OCI-LY1 (cell line): ENCODE data around the gene GDPD2.

Experiments used
- EZH2 ChIP-seq: fragments of 200-600 bp; sonication (generic), shearing (Covaris generic); IDR thresholded peaks from 2 replicates; pipeline ENCODE4 v1.8.0; 2017; ENCODE audit warnings: borderline replicate concordance, mixed run types, mild to moderate bottlenecking, antibody characterized with exemption, low read length, moderate library complexity, mixed read lengths
- TF ChIP-seq, protein P1 (sequence below): fragments of 200-600 bp; sonication (generic), shearing (Covaris generic); IDR thresholded peaks from 2 replicates; pipeline ENCODE4 v1.5.1; 2017; ENCODE audit warnings: mild to moderate bottlenecking, antibody characterized with exemption, low read length, moderate library complexity, mixed read lengths

DNA sequence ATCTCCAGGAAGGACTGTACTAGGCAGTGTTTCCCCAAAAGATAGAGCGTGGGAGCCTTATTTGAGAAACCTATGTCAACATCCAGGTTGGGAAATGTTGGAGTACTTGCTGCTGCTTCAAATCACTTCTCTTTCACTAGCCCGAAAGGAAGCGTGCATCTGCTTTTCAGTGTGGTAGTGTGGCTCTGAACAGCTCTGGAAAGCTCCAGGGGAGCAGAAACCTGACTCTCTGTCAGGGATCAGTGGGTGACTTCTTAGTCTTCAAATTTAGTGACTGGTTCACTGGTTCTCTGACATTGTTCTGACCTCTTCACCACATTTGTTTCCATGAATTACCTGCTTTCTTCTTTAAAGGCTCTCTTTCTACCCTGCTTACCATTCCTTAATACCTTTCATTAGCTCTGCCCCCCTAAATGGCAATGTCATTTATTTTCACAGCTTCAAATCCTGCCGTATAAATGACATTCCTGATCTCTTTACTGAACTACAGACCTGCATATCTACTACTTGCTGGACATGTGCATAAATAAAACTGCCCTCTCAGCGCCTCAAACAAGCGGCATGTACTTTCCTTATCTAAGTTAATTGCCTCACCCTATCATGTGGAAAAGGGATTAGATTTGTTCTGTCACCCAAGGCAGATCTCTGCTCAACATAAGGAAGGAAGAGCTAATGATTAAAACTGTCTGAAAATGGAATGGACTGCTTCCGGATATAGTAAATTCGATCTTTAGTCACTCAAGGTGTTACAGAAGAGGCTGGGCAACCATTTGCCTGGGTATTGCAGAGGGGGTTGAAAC lies 58.6 kb downstream of the GDPD2 start:
- TF ChIP-seq EZH2 = no peak
- TF ChIP-seq, protein P1, sequence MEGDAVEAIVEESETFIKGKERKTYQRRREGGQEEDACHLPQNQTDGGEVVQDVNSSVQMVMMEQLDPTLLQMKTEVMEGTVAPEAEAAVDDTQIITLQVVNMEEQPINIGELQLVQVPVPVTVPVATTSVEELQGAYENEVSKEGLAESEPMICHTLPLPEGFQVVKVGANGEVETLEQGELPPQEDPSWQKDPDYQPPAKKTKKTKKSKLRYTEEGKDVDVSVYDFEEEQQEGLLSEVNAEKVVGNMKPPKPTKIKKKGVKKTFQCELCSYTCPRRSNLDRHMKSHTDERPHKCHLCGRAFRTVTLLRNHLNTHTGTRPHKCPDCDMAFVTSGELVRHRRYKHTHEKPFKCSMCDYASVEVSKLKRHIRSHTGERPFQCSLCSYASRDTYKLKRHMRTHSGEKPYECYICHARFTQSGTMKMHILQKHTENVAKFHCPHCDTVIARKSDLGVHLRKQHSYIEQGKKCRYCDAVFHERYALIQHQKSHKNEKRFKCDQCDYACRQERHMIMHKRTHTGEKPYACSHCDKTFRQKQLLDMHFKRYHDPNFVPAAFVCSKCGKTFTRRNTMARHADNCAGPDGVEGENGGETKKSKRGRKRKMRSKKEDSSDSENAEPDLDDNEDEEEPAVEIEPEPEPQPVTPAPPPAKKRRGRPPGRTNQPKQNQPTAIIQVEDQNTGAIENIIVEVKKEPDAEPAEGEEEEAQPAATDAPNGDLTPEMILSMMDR = no peak
